Lower leg skin (tissue), 3 donors: Measurements from ENCODE around the gene PCED1A.

Source experiments
- POLR2A ChIP-seq, 2 donors: fragments of 450-650 bp; IDR thresholded peaks; one replicate each; pipeline ENCODE4 v1.6.1; 2016 to 2017; ENCODE audit warnings: antibody characterized with exemption in 2 of 2, mild to moderate bottlenecking in 1 of 2, moderate library complexity in 1 of 2
- TF ChIP-seq, protein P1 (sequence below), 3 donors: fragments of 450-650 bp; IDR thresholded peaks; one replicate each; pipeline ENCODE4 v1.5.1; 2016; ENCODE audit warnings: antibody characterized with exemption in 3 of 3, mild to moderate bottlenecking in 3 of 3, moderate library complexity in 2 of 3

DNA sequence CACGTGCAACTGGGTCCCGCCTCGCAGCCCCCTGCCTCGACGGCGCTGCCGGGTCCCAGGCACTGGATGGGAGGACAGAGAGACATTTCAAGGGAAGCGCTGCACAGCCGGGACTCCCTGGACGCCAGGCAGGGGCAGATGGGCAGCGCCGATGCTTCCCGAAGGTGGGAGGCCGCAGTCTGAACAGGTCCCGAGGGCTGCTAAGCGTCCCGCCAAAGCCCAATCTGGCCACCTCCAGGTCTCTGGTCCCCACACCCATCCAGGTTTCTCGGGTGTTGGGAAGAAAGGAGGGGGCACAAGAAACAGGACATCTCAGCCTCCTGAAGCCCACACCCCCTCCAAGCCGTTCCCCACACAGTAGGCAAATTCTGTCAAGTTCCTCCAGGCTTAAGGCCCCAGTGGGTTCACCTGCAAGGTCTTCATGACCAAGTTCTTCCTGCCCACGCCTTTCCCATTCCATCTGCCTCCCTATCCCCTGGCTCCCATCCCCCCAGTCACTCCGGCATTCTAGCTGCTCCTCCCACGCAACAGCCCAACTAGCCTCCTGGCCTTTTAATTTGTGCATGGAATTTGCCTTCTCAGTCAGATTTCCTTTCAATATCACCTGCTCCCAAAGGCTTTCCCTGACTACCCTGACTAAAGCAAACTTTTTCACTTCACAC, 34.6 kb downstream of the PCED1A start:
- no peak for TF ChIP-seq POLR2A (IDR thresholded peaks at IDR 0.05)
- TF ChIP-seq, protein P1, sequence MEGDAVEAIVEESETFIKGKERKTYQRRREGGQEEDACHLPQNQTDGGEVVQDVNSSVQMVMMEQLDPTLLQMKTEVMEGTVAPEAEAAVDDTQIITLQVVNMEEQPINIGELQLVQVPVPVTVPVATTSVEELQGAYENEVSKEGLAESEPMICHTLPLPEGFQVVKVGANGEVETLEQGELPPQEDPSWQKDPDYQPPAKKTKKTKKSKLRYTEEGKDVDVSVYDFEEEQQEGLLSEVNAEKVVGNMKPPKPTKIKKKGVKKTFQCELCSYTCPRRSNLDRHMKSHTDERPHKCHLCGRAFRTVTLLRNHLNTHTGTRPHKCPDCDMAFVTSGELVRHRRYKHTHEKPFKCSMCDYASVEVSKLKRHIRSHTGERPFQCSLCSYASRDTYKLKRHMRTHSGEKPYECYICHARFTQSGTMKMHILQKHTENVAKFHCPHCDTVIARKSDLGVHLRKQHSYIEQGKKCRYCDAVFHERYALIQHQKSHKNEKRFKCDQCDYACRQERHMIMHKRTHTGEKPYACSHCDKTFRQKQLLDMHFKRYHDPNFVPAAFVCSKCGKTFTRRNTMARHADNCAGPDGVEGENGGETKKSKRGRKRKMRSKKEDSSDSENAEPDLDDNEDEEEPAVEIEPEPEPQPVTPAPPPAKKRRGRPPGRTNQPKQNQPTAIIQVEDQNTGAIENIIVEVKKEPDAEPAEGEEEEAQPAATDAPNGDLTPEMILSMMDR (IDR thresholded peaks at IDR 0.05) = no peak
